H9 (cell line): ENCODE data around the gene DSCAM. TPM values are rescaled to one million over a fixed set of nuclear protein-coding genes. Genes with fewer than 3 reads are reported as not detected.

Experiments
- DNase-seq: peaks from one replicate; pipeline ENCODE4 v3.0.0-alpha.2; 2017
- H2AFZ ChIP-seq: one replicate; pipeline ENCODE4 v1.6.1; 2013; ENCODE audit warnings: mild to moderate bottlenecking, low read length, control low read depth, moderate library complexity
- H2AK5ac ChIP-seq: 2 replicates; pipeline ENCODE4 v1.6.1; 2013; ENCODE audit warnings: low read length, control low read depth, mixed read lengths; ENCODE audit not compliant: insufficient read length
- H2BK120ac ChIP-seq: one replicate; pipeline ENCODE4 v1.6.1; 2013; ENCODE audit warnings: low read depth, mild to moderate bottlenecking, low read length, control low read depth, inconsistent platforms; ENCODE audit not compliant: poor library complexity, severe bottlenecking
- H2BK12ac ChIP-seq: 2 replicates; pipeline ENCODE4 v1.6.1; 2013; ENCODE audit warnings: low read length, control low read depth, mixed read lengths, low read depth; ENCODE audit not compliant: insufficient read length
- H2BK15ac ChIP-seq: 2 replicates; pipeline ENCODE4 v1.6.1; 2013; ENCODE audit warnings: low read depth, low read length, control low read depth
- H2BK20ac ChIP-seq: one replicate; pipeline ENCODE4 v1.6.1; 2013; ENCODE audit warnings: low read depth, mild to moderate bottlenecking, low read length, control low read depth, inconsistent platforms; ENCODE audit not compliant: poor library complexity, severe bottlenecking
- H2BK5ac ChIP-seq: 2 replicates; pipeline ENCODE4 v1.6.1; 2013; ENCODE audit warnings: low read length, control low read depth, mixed read lengths; ENCODE audit not compliant: insufficient read length
- H3K14ac ChIP-seq: 2 replicates; pipeline ENCODE4 v1.6.1; 2013; ENCODE audit warnings: low read length, control low read depth; ENCODE audit not compliant: insufficient read depth
- H3K18ac ChIP-seq: 2 replicates; pipeline ENCODE4 v1.6.1; 2013; ENCODE audit warnings: low read depth, mild to moderate bottlenecking, mixed read lengths, low read length, control low read depth; ENCODE audit not compliant: insufficient read length
- H3K23ac ChIP-seq: 2 replicates; pipeline ENCODE4 v1.6.1; 2013; ENCODE audit warnings: low read length, control low read depth, mixed read lengths, low read depth; ENCODE audit not compliant: insufficient read length
- H3K23me2 ChIP-seq: 2 replicates; pipeline ENCODE4 v1.6.1; 2013; ENCODE audit warnings: low read depth, mild to moderate bottlenecking, mixed read lengths, low read length, control low read depth; ENCODE audit not compliant: insufficient read length, poor library complexity, severe bottlenecking
- H3K27ac ChIP-seq: 2 replicates; pipeline ENCODE4 v1.5.1; 2013; ENCODE audit warnings: low read length, control low read depth, mixed read lengths, low read depth; ENCODE audit not compliant: insufficient read length
- H3K27me3 ChIP-seq: 2 replicates; pipeline ENCODE4 v1.6.1; 2013; ENCODE audit warnings: low read length, control low read depth, inconsistent platforms; ENCODE audit not compliant: insufficient read depth
- H3K4ac ChIP-seq: 2 replicates; pipeline ENCODE4 v1.6.1; 2013; ENCODE audit warnings: low read depth, mild to moderate bottlenecking, control low read depth, inconsistent platforms, low read length, moderate library complexity
- H3K4me1 ChIP-seq: 2 replicates; pipeline ENCODE4 v1.6.1; 2013; ENCODE audit warnings: low read length, control low read depth, inconsistent platforms; ENCODE audit not compliant: insufficient read depth
- H3K4me2 ChIP-seq: 2 replicates; pipeline ENCODE4 v1.6.1; 2013; ENCODE audit warnings: low read length, control low read depth, mixed read lengths; ENCODE audit not compliant: insufficient read length, insufficient read depth
- H3K56ac ChIP-seq: 2 replicates; pipeline ENCODE4 v1.6.1; 2013; ENCODE audit warnings: low read depth, mild to moderate bottlenecking, mixed read lengths, low read length, control low read depth; ENCODE audit not compliant: insufficient read length
- H3K79me1 ChIP-seq: 2 replicates; pipeline ENCODE4 v1.6.1; 2013; ENCODE audit warnings: low read depth, mild to moderate bottlenecking, moderate library complexity, low read length, control low read depth, inconsistent platforms; ENCODE audit not compliant: insufficient read depth, poor library complexity, severe bottlenecking
- H3K79me2 ChIP-seq: 2 replicates; pipeline ENCODE4 v1.6.1; 2013; ENCODE audit warnings: low read length, control low read depth, inconsistent platforms; ENCODE audit not compliant: insufficient read depth
- H3K9ac ChIP-seq: 2 replicates; pipeline ENCODE4 v1.6.1; 2013; ENCODE audit warnings: low read length, control low read depth, mixed read lengths; ENCODE audit not compliant: insufficient read length; ENCODE audit errors: extremely low read depth
- H3K9me3 ChIP-seq: one replicate; pipeline ENCODE4 v1.6.1; 2013; ENCODE audit warnings: low read depth, low read length, inconsistent platforms; ENCODE audit not compliant: control insufficient read depth
- H3T11ph ChIP-seq: one replicate; pipeline ENCODE4 v1.6.1; 2013; ENCODE audit warnings: mild to moderate bottlenecking, low read length, control low read depth, inconsistent platforms
- H4K20me1 ChIP-seq: one replicate; pipeline ENCODE4 v1.6.1; 2013; ENCODE audit not compliant: control insufficient read depth, insufficient read length, insufficient read depth
- H4K5ac ChIP-seq: 2 replicates; pipeline ENCODE4 v1.6.1; 2013; ENCODE audit warnings: low read depth, mild to moderate bottlenecking, mixed read lengths, low read length, control low read depth; ENCODE audit not compliant: insufficient read length
- H4K8ac ChIP-seq: replicated peaks from 2 replicates; pipeline ENCODE4 v1.6.1; 2013; ENCODE audit warnings: low read length, control low read depth, mixed read lengths, low read depth; ENCODE audit not compliant: insufficient read length
- H4K91ac ChIP-seq: 2 replicates; pipeline ENCODE4 v1.6.1; 2013; ENCODE audit warnings: low read depth, mild to moderate bottlenecking, moderate library complexity, mixed read lengths, low read length, control low read depth; ENCODE audit not compliant: insufficient read length
- H3K27ac Mint-ChIP-seq, 3 experiments: 2 replicates in 2 of 3; 3 replicates in 1 of 3; pipeline ENCODE4 v1.8.0; 2020 to 2021; ENCODE audit warnings: mixed read lengths in 3 of 3, mild to moderate bottlenecking in 1 of 3, moderate library complexity in 1 of 3
- H3K27me3 Mint-ChIP-seq: 2 replicates; pipeline ENCODE4 v1.8.0; 2021; ENCODE audit warnings: low read depth, mild to moderate bottlenecking, moderate library complexity, mixed read lengths
- H3K36me3 Mint-ChIP-seq, 3 experiments: 2 replicates in 2 of 3; 3 replicates in 1 of 3; pipeline ENCODE4 v1.8.0; 2020 to 2021; ENCODE audit warnings: low read depth in 3 of 3, mixed read lengths in 3 of 3; ENCODE audit not compliant: insufficient read depth in 1 of 3
- H3K4me1 Mint-ChIP-seq, 2 experiments: 2 replicates each; pipeline ENCODE4 v1.8.0; 2020; ENCODE audit warnings: mixed read lengths in 2 of 2
- H3K4me3 Mint-ChIP-seq, 2 experiments: 2 replicates in 1 of 2; 3 replicates in 1 of 2; pipeline ENCODE4 v1.8.0; 2020 to 2021; ENCODE audit warnings: mild to moderate bottlenecking in 2 of 2, mixed read lengths in 2 of 2, moderate library complexity in 1 of 2
- H3K9me3 Mint-ChIP-seq, 2 experiments: 2 replicates in 1 of 2; 3 replicates in 1 of 2; pipeline ENCODE4 v1.8.0; 2020; ENCODE audit warnings: mild to moderate bottlenecking in 2 of 2, mixed read lengths in 2 of 2, moderate library complexity in 1 of 2
- WGBS: extraction: QIAGEN DNeasy Blood & Tissue Kit; methylation state at CpG from one replicate; pipeline ENCODE4 v1.1.7; 2013; ENCODE audit warnings: missing lambda C conversion rate, low lambda C conversion rate, mixed read lengths; ENCODE audit not compliant: insufficient read length; ENCODE audit errors: extremely low coverage; 5-methylcytosine and 5-hydroxymethylcytosine counted together
- total RNA-seq: library from RNA; stranded (reverse); gene quantifications from 2 replicates; pipeline ENCODE4 v1.2.1, GENCODE V29; 2021
- TF ChIP-seq, protein P1 (sequence below): fragments of 200-600 bp; sonication (generic); conservative IDR thresholded peaks from 3 replicates; pipeline ENCODE4 v1.8.0; 2021; ENCODE audit warnings: antibody characterized with exemption, mild to moderate bottlenecking

Gene DSCAM
- total RNA-seq, 1 experiment from 2014 or later, result 0.17 TPM

DNA sequence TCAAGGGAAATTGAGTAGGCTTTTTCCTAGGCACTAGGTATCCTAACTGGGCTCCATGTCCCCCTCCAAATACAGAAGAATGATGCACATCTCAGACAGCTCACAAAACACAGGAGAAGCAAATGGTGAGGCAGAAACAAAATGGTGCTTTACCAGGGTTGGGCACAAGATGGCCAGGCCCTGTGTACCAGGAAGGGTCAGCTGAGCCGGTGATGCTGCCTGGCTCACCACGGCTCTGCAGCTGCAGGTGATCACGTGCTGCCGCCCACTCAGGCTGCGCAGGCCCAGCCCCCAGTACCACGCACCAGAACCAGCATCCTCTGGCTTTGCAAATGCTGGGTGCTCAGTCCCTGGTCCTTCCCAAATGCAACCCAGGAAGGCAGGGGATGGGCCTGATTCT lies 993 bp upstream of the DSCAM start:
- no peak overlapping the region for H3K14ac ChIP-seq
- no peak overlapping the region for H3K23ac ChIP-seq
- no peak overlapping the region for H3T11ph ChIP-seq
- no peaks in the 10 kb centered on the region for H3K79me1 ChIP-seq
- no peak overlapping the region for H3K4me2 ChIP-seq
- H2BK20ac ChIP-seq, result no peak overlapping the region
- H2AFZ ChIP-seq, result no peak overlapping the region
- H3K4ac ChIP-seq, result no peak overlapping the region
- no peaks in the 10 kb centered on the region for H4K20me1 ChIP-seq
- Mint-ChIP-seq H3K4me3 (no peak overlapping the region), H3K36me3 (peaks cover 0 to 2% (median 0%) of the 10 kb centered on the region in 3 experiments; a peak in 2 of 7 replicates), H3K9me3 (no peaks in the 10 kb centered on the region; a peak in 2 of 5 replicates), H3K27me3 (peaks cover 52% of the 10 kb centered on the region), H3K27ac (no peak overlapping the region), H3K4me1 (peaks cover 12 to 13% of the 10 kb centered on the region in 2 experiments)
- WGBS, result no CpG with 5 or more reads among the region's 6 CpGs
- no peak overlapping the region for H3K9ac ChIP-seq
- no peak overlapping the region for H2BK12ac ChIP-seq
- H4K5ac ChIP-seq, result no peak overlapping the region
- H4K8ac ChIP-seq, result no peak overlapping the region
- H3K79me2 ChIP-seq, result no peaks in the 10 kb centered on the region
- peaks cover 2% of the 10 kb centered on the region; the same call in 1 of the 2 replicates for H3K4me1 ChIP-seq
- no peak overlapping the region for H2BK15ac ChIP-seq
- peaks cover 3% of the 10 kb centered on the region for H3K23me2 ChIP-seq
- no peak overlapping the region for H2BK120ac ChIP-seq
- no peak overlapping the region for H3K27ac ChIP-seq
- no peak overlapping the region for H4K91ac ChIP-seq
- no peak overlapping the region for H3K18ac ChIP-seq
- H3K27me3 ChIP-seq, result peaks cover 5% of the 10 kb centered on the region; the same call in 1 of the 2 replicates
- TF ChIP-seq, protein P1, sequence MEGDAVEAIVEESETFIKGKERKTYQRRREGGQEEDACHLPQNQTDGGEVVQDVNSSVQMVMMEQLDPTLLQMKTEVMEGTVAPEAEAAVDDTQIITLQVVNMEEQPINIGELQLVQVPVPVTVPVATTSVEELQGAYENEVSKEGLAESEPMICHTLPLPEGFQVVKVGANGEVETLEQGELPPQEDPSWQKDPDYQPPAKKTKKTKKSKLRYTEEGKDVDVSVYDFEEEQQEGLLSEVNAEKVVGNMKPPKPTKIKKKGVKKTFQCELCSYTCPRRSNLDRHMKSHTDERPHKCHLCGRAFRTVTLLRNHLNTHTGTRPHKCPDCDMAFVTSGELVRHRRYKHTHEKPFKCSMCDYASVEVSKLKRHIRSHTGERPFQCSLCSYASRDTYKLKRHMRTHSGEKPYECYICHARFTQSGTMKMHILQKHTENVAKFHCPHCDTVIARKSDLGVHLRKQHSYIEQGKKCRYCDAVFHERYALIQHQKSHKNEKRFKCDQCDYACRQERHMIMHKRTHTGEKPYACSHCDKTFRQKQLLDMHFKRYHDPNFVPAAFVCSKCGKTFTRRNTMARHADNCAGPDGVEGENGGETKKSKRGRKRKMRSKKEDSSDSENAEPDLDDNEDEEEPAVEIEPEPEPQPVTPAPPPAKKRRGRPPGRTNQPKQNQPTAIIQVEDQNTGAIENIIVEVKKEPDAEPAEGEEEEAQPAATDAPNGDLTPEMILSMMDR, result no peak; the same call in 2 of the 3 replicates
- H2AK5ac ChIP-seq, result no peak overlapping the region
- H3K9me3 ChIP-seq, result no peaks in the 10 kb centered on the region
- H2BK5ac ChIP-seq, result no peak overlapping the region
- no peak for DNase-seq
- no peak overlapping the region for H3K56ac ChIP-seq
